HG03175 (cell line): Measurements from ENCODE around the gene PLK3.
"Not testable (repeated sequence)": the region's sequence is repeated elsewhere in the genome, so short reads cannot be mapped to it uniquely, and the experiment has no call there.

Experiments
- ATAC-seq: cut with Tn5 transposase; IDR thresholded peaks from one replicate; pipeline ENCODE4 v1.9.1; 2021; ENCODE audit warnings: mild to moderate bottlenecking, moderate library complexity; ENCODE audit not compliant: unreplicated experiment

Gene PLK3

GRCh38 chr1:44799770-44800584, at the start of gene PLK3:
TSS of gene PLK3 (plus strand) at chr1:44800377. CDS start at chr1:44800464, 87 bp downstream.
- ATAC-seq = peak; percentile 90

GRCh38 chr1:44757420-44757819, 42.8 kb upstream of the PLK3 start:
- ATAC-seq = no peak

- ATAC-seq = no peak
These were observed 41.1 kb upstream of the PLK3 start for GRCh38 chr1:44759077-44759476.

- no peak for ATAC-seq
These were observed 39.3 kb upstream of the PLK3 start for GRCh38 chr1:44760876-44761275.

- ATAC-seq = not testable (repeated sequence)
These were observed 33.8 kb upstream of the PLK3 start for GRCh38 chr1:44766421-44766820.

GRCh38 chr1:44775078-44775929, 24.9 kb upstream of the PLK3 start, which contains the start of gene RPS8:
TSS of gene RPS8 (plus strand) at chr1:44775540. CDS start at chr1:44775597, 57 bp downstream.
- peak; percentile 76 for ATAC-seq

- ATAC-seq = peak; percentile 21
These were observed 24.0 kb upstream of the PLK3 start for GRCh38 chr1:44775930-44776729.

- no peak for ATAC-seq
These were observed 23.5 kb upstream of the PLK3 start for GRCh38 chr1:44776730-44777068.

GRCh38 chr1:44777547-44777946, 22.6 kb upstream of the PLK3 start:
- no peak for ATAC-seq

- ATAC-seq = no peak
These were observed 22.1 kb upstream of the PLK3 start for GRCh38 chr1:44777969-44778635.

GRCh38 chr1:44778705-44779576, 21.2 kb upstream of the PLK3 start:
- no peak for ATAC-seq

- no peak for ATAC-seq
These were observed 19.5 kb upstream of the PLK3 start for GRCh38 chr1:44780583-44781121.

- ATAC-seq = no peak
These were observed 16.5 kb upstream of the PLK3 start for GRCh38 chr1:44783697-44784093.

GRCh38 chr1:44784094-44785028, 15.8 kb upstream of the PLK3 start:
- no peak for ATAC-seq

GRCh38 chr1:44785029-44785380, 15.2 kb upstream of the PLK3 start:
- ATAC-seq = no peak

GRCh38 chr1:44785501-44786137, 14.6 kb upstream of the PLK3 start:
- ATAC-seq = peak; percentile 5

- ATAC-seq = peak; percentile 57
These were observed 13.9 kb upstream of the PLK3 start for GRCh38 chr1:44786138-44786840.
